ENCODE data around the gene SOCS1.
"Not testable (repeated sequence)": the region's sequence is repeated elsewhere in the genome, so short reads cannot be mapped to it uniquely, and the experiment has no call there.

SOCS1 gene, protein sequence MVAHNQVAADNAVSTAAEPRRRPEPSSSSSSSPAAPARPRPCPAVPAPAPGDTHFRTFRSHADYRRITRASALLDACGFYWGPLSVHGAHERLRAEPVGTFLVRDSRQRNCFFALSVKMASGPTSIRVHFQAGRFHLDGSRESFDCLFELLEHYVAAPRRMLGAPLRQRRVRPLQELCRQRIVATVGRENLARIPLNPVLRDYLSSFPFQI

DNA sequence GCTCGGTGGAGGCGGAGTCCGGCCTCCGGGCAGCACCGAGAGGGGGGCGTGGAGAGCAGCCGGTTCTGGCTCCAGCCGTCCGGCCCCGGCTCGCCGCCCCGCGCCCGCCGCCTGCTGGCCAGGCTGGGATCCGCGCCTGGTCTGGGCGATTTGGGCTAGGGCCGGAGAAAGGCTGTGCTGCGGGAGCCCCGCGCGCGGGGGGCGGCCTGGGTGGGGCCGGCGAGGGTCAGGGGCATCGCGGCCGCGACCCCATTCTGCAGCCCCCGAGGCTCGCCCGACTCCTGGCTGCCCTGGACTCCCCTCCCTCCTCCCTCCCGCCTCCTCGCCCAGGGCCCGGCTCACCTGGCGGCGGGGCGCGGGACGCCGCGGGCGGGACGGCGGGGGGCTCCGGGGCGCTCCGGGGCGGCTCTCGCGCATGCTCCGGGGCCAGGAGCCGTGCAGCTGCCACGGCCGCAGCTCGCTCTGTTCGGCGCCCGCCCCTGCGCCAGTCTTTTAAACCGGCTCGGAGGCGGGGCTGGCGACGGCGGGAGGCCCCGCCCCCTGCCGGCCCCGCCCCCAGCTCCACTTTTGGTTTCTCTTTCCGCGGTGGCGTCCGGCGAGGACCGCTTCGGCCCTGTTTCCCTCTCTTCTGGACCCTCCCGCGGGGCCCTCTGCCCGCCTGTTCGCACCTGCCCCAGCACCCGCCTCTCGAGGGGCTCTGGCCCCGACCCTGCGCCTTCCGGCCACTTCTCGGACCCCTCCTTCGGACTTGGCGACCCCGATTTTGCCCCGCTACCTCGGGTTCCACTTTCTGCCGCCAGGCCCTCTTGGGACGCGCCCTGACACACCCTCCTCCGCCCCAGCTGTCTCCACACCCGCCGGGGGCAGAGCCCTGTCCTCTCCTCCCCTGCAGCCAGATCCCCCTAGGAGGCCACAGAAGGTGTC lies at the start of gene SOCS1:
Gene SOCS1 (minus strand): TSS at position 468 of the 924 bp plus-strand sequence. CDS start 726 bp downstream, outside the sequence.
- DNase-seq, result peak; percentile 92

DNA sequence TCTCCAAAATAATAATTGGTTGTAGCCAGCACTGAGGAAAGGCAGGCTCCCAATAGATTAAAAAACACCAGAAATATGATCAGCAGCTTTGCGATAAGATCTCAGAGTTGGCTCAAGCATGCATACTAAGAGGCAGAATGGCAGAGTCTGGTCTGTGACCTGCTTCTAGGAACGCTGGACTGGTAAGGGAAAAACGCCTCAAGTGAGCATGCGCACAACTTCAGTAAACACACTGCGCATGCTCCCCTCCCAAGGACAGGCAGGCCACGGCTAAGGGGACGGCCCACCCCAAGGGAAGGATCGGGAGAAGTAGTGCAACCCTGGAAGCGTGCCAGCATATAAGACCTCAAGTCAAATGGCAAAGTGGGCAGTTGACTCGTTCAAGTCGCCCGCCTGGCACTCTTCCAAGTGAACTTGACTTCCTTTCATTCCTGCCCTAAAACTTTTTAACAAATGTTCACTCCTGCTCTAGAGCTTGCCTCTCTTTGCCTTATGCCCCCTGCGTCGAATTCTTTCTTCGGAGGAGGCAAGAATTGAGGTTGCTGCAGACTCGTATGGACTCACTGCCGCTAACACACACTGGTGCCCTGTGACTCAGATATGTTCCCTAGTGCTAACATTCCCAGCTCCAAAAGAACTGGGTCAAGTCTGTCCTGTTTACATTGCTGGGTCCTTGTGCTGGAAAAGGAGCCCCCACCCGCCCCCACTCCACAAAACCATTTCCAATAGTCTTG lies 47.6 kb upstream of the SOCS1 start:
- DNase-seq, result no peak

DNA sequence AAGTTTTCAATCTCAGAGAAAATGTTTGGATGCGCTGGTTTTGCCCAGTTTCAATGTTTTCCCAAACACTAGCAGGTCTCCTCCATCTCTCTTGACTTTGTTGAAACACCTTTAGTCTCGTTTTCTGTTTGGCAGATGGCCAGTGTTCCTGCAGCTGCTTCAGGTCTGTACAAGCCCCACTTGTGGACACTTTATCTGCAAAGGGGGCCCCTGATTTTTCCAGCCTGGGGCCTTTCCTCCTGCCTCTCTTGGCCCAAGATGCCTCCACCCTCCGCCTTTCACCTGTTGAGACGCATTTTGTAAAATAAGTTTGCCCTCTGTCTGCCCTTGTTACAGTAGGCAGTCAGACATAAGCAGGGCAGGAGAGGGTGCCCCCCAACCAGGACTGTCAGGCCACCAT lies 47.0 kb upstream of the SOCS1 start:
- no peak for DNase-seq

DNA sequence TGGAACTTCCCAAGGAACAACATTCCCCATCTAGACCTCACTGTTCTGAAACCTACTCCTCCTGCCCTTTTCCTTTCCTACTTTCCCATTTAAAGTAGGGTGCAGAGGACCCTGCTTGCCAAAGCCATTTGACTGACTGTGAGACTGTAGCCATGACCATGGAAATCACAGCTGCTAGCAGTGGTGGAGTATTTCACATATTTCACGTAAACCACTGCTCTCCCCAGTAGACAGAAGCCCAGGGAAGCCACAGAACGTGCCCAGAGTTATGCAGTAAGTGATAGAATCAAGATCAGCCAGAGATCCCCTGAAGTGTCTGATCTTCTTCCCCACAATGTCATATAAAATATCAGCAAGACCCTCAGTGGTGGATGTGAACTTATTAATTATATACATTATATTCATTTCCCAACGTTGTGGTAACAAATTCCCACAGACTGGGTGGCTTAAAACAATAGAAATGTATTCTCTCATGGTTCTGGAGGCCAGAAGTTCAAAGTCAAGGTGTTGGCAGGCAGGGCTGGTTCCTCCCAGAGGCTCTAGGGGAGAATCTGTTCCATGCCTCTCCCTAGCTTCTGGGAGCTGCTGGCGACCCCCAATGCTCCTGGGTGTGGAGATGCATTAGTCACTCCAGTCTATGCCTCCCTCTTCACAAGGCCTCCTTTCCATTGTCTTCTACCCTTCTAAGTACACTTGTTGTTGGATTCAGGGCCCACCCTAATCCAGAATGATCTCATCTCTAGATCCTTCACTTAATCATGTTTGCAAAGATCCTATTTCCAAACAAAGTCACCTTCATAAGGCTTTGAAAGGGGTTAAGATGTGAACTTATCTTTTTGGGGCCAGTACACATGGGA lies 45.9 kb upstream of the SOCS1 start:
- no peak for DNase-seq

DNA sequence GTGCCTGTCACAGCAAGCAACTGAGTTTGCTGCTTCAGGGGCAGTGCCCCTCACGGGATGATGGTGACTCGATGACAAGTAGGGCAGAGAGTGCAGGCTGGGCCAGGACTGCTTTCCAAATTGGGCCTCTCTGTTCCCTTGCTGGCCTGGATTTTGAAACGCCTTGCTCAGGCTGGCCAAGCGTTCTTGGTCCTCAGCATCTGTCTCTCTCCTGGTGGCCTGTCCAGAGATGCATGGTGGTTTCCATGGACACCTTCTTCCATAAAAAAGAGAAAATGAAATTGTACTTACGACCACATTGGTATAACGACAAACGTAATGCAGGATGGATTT lies 44.5 kb upstream of the SOCS1 start:
- DNase-seq, result no peak

DNA sequence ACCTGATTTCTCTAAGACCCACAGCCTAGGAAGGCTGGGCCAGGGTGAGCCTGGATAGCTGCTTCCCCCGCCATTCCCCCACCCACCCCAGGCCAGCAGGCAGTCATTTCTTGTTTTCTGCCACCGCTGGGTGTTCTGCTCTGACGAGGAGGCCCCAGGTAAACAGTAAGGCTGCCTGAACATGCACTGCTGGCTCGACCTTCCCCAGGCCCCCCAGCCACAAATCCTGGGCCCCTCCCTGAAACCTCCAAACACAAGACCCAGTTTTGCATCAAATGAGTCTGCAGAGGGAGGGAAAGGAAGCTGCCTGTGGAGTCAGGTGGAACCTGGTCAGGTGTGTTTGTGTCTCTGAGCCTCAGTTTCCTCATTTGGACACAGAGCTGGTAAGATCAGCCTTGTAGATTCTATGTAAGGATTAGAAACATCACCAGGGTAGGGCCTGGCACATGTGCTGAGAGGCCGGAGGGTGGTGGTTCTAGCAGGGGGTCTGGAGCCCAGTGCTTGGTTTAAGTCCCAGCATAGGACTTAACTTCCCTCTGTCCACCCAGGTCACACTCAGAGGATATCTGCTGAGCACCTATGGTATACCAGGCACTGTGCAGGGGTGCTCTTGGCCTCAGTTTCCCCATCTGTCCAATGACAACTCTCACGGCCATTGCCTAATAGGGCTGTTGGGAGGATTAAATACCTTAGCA lies 44.0 kb upstream of the SOCS1 start:
- DNase-seq, result no peak

DNA sequence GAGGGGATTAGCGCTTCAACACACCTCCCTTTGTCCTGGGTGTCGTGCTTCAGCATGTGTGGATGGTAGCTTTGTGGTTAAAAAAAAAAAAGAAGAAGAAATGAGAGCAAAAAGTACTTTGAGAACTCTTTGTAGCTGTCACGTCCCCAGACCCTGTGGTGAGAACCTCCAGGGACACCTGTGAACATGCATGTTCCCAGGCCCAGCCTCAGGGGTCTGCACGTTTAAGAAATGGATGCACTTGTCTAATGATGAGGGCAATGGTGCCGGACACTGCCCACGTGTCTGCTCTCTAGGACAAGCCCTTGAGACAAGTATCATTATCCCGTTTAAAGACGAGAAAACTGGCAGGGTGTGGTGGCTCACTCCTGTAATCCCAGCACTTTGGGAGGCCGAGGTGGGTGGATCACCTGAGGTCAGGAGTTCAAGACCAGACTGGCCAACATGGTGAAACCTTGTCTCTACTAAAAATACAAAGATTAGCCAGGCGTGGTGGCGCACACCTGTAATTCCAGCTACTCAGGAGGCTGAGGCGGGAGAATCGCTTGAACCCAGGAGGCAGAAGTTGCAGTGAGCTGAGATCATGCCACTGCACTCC lies 43.0 kb upstream of the SOCS1 start:
- DNase-seq, result not testable (repeated sequence)

DNA sequence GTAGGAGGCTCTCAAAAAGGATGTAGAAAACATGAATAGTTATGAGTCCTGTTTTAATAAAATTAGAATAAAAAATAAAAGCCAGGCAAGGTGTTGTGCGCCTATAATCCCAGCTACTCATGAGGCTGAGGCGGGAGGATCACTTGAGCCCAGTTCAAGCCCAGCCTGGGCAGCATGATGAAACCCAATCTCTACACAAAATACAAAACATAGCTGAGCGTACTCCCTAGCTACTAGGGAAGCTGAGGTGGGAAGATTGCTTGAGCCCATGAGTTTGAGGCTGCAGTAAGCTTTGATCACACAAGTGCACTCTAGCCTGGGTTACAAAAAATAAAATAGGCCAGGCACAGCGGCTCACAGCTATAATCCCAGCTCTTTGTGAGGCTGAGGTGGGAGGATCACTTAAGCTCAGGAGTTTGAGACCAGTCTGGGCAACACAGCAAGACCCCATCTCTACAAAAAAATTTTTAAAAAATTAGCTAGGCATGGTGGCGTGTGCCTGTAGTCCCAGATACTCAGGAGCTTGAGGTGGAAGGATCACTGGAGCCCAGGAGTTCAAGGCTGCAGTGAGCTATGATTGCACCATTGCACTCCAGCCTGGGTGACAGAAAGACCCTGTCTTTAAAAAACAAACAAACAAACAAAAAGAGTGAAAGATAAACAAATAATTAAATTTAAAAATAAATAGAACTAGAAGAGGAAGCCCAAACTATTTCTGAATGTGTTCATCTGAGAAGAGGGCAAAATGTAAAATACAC lies 42.3 kb upstream of the SOCS1 start:
- DNase-seq, result no peak

DNA sequence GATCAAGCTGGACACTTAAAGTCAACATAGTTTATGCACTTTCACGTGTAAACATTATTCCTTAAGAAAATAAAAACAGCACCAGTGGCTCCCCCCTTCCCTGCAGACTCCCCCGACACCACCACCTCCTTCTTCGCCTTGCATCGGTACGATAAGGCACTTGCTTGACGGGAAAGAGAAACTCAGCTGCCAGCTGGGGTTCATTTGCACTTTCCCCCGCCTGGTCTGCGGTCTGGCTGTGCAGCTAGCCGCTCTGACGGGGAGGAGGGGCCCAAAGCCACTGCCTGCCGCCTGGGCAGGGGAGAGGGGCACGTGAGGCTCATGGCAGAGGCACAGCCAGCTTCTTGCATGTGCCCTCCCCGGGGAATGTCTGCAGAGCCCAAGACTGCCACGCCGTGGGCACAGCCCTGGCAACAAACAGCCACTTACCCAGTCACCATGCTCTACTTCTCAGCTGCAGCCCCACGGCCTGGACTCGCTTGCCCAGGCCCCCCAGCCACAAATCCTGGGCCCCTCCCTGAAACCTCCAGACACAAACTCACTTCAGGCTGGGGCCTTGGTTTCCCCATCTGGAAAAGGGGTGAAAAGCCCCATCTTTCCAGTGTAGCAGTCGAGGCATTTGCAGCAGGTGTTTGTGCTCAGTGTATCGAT lies 41.6 kb upstream of the SOCS1 start:
- DNase-seq, result peak; percentile 62

DNA sequence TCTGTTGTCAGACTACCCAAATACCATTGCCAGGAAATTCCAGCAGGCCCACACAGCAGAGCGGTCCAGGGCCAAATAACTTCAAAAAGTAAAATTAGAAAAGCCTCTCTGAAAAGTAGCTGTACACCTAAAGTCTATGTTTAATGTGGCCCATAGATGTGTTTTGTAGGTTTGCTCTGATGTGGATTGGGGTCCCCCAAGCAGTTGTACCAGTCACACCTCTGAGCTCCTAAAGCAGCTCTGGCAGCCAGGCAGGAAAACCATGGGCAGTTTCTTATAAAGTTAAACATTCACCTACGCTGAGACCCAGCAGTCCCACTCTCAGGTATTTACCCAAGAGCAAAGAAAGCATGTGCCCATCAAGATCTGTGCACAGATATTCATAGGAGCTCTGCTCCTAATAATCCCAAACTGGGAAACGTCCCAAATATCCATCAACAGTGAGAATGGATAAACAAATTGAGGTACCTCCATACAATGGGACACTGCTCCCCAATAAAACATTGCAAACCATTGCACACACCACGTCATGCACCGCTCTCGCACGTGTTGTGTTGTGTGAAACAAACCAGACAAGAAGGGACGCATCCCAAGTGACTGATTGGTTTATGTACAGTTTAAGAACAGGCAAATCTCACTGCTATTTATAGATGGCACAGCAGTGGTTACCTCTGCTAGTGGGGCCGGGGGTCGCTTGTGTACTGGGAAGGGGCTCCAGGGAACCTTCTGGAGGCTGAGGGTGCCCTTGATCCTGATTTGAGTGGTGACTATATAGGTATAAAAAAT lies 40.9 kb upstream of the SOCS1 start:
- no peak for DNase-seq

DNA sequence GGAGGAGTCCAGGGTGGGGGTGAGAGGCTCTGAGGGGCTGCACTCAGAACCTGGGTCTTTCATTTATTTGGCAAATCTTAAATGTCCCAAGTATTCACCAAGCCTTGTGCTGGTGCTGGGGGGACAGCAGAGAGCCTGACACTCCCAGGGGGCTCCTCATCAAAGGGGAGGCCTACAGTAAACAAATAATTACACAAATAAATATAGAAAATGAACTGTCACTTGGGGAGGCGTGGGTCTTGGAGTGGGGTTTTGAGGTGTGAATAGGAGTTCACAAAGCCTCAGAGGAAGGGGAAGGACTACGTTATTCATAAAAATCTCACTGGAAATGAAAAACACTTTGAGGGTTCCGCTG lies 40.3 kb upstream of the SOCS1 start:
- no peak for DNase-seq

DNA sequence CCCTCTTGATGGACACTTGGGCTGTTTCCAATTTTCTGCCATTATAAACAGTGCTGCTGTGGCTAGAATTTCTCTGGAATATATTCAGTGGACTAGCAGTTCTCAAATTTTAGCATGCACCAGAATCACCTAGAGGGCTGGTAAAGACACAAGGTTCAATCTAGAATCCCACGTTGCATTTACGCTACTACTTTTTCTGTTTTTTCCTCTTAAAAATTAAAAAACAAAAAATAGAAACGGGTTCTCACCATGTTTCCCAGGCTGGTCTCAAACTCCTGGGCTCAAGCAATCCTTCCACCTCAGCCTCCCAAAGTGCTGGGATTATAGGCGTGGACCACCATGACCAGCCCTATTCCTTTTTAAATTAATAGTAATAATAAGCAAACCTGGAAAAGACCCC lies 39.7 kb upstream of the SOCS1 start:
- no peak for DNase-seq

DNA sequence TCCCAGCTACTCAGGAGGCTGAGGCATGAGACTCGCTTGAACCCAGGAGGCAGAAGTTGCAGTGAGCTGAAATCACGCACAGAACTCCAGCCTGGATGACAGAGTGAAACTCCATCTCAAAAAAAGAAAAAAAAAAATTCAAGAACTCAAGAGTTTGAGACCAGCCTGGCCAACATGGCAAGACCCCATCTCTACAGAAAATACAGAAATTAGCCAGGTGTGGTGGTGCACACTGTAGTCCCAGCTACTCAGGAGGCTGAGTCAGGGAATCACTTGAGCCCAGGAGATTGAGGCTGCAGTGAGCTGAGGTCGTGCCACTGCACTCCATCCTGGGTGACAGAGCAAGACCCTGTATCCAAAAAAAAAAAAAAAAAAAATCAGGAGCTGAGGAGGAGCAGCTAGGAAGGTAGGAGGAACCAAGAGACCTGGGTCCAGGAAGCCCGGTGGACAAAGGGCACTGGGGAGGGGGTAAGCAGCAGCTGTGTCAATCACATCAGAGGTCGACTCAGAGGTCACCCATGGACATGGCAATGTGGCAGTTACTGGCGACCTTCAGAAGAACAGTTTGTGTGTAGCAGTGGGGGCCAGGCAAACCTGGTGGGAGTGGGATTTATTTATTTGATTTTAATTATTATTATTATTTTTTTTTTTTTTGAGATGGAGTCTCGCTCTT lies 36.2 kb upstream of the SOCS1 start:
- no peak for DNase-seq

DNA sequence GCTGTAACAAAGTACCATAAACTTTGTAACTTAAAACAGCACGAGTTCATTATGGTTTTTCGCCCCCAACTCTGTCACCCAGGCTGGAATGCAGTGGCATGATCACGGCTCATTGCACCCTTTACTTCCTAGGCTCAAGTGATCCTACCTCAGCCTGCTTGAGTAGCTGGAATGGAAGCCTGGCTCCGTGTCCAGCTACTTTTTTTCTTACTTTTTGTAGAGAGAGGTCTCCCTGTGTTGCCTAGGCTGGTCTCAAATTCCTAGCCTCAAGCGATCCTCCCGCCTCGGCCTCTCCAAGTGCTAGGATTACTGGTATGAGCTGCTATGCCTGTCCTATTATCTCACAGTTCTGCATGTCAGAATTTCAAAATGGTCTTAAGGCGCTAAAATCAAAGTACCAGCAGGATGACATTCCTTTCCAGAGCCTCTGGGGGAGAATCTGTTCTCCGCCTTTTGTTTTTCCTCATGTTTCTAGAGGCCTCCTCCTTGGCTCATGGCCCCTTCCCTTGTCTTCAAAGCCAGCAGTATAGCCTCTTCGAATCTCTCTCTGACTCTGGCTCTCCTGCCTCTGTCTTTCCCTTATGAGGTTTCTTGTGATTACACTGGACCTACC lies 35.2 kb upstream of the SOCS1 start:
- DNase-seq, result no peak

DNA sequence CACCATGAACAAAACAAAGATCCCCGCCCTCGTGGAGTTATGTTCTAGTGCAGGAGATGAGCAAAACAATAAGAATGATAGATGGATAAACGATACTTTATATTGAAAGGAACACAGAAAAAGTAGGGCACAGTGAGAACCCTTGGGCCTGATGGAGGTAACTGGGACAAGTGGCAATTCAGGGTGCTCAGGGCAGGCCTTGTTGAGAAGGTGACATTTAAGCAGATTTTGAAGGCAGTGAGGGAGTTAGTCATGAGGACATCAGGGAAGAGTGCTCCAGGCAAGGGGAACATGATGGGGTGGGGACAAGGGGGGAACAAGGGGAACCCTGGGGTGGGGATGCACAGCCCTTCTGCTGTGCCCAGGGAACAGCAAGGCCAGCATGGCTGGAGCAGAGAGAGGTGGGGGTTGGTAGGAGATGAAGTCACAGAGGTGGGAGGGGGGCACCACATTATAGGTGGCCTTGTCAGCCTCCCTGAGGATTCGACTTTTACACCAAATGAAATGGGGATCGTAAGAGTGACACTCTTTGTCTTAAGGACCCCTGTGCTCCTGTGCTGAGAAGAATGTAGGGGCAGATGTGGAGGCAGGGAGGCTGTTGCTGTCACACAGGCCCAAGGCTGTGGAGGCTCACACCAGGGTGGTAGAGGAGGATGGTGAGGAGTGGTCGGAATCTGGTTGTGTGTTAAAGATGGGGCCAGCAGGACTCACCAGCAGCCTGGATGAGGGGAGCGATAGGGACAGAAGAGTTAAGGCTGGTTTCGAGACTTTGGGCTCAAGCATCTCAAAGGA lies 34.3 kb upstream of the SOCS1 start:
- DNase-seq, result no peak

DNA sequence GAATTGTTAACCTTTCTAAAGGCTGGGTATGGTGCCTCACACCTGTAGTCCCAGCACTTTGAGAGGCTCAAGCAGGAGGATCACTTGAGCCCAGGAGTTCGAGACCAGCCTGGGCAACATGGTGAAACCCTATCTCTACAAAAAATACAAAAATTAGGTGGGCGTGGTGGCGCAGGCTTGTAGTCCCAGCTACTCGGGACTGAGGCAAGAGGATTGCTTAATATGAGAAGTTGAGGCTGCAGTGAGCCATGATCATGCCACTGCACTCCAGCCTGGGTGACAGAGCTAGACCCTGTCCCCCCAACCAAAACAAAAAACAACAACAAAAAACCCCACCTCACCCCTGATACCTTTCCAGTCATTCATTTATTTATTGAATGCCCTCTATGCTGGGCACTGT lies 33.7 kb upstream of the SOCS1 start:
- not testable (repeated sequence) for DNase-seq

DNA sequence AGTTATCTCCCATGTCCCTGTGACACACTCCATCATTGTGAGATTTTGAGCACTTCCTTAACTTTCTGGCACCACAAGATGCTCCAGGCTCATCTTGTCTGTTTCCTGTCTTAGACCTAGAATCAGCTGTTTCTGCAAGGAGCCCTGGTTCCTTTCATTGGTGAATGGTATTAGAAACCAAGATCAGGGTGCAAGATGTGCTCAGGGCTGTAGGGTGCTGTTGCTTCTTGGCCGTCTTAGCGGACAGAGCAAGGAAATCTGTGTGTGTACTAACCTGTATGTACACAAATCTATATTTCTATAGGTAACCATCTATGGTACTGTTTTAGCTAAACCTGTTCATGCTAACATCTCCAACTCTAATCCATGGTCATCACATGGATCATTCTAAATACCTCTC lies 33.2 kb upstream of the SOCS1 start:
- no peak for DNase-seq

DNA sequence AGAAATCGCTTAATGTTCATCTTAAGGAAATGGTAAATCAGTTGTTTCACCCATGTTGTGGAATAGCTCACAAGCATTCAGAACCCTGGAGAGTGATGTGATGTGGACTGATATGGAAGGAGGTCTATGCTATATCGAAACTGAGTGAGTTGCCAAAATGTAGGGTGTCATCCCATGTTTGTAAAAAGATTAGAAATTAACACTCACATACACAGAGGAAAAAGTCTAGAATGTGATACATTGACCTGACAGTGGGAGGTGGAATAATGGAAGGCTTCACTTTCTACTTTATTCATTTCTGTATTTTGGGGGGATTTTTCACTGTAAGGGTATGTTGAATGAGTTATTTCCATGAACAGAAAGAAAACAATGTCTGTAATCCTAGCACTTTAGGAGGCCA lies 29.8 kb upstream of the SOCS1 start:
- DNase-seq, result no peak

Measured in CD4-positive, alpha-beta T cell treated with Interleukin-12 subunit alpha and Interleukin-12 subunit beta, for 1 hour (primary cell).